K562 (cell line): ENCODE results near the gene DAP. TPM values are rescaled to one million over a fixed set of nuclear protein-coding genes. Genes with fewer than 3 reads are reported as not detected.

Experiments used
- ARHGAP35 ChIP-seq: fragments of 450-650 bp; IDR thresholded peaks from 2 replicates; pipeline ENCODE4 v1.6.1; 2018; ENCODE audit not compliant: partially characterized antibody
- FOXJ2 ChIP-seq: fragments of 200-800 bp; sonication (Bioruptor generic); IDR thresholded peaks from 2 replicates; pipeline ENCODE4 v1.6.1; 2016; ENCODE audit warnings: missing genetic modification characterization, missing compliant biosample characterization
- GTF2F1 ChIP-seq: IDR thresholded peaks from 2 replicates; pipeline ENCODE4 v1.6.1; 2011; ENCODE audit warnings: low read depth, low read length, improper control_type of control experiment
- KDM5B ChIP-seq: fragments of 200-600 bp; sonication (generic); IDR thresholded peaks from 2 replicates; pipeline ENCODE4 v1.6.1; 2012; ENCODE audit warnings: low read depth, mild to moderate bottlenecking, moderate library complexity, low read length, control low read depth, inconsistent platforms; ENCODE audit not compliant: insufficient replicate concordance
- MTA3 ChIP-seq: fragments of 450-650 bp; formaldehyde crosslinking; IDR thresholded peaks from 2 replicates; pipeline ENCODE4 v1.6.1; 2017; ENCODE audit warnings: mild to moderate bottlenecking, borderline replicate concordance
- MXD1 ChIP-seq: fragments of 250-450 bp; sonication (Bioruptor Pico); IDR thresholded peaks from 2 replicates; pipeline ENCODE4 v1.8.0; 2021; ENCODE audit warnings: borderline replicate concordance, mild to moderate bottlenecking, moderate library complexity; ENCODE audit not compliant: poor library complexity, severe bottlenecking
- NR3C1 ChIP-seq: sonication (generic); formaldehyde crosslinking; IDR thresholded peaks from 2 replicates; pipeline ENCODE4 v1.8.1; 2022; ENCODE audit warnings: missing genetic modification reagents
- RB1 ChIP-seq: fragments of 450-650 bp; IDR thresholded peaks from 2 replicates; pipeline ENCODE4 v1.6.1; 2017; ENCODE audit warnings: low read depth, mild to moderate bottlenecking
- RBM14 ChIP-seq: fragments of 200-400 bp; formaldehyde crosslinking; IDR thresholded peaks from 2 replicates; pipeline ENCODE4 v1.6.1; 2018; ENCODE audit warnings: low read depth, mild to moderate bottlenecking, low read length, moderate library complexity, borderline replicate concordance; ENCODE audit not compliant: insufficient read depth
- RBM17 ChIP-seq: fragments of 200-400 bp; formaldehyde crosslinking; IDR thresholded peaks from 2 replicates; pipeline ENCODE4 v1.6.1; 2017; ENCODE audit warnings: low read depth, mild to moderate bottlenecking, low read length, borderline replicate concordance
- RNF2 ChIP-seq: sonication (generic); IDR thresholded peaks from 2 replicates; pipeline ENCODE4 v1.6.1; 2016
- SMARCA4 ChIP-seq: fragments of 450-650 bp; IDR thresholded peaks from 2 replicates; pipeline ENCODE4 v1.6.1; 2016
- TFE3 ChIP-seq: fragments of 450-650 bp; formaldehyde crosslinking; IDR thresholded peaks from 2 replicates; pipeline ENCODE4 v1.4.0; 2020; ENCODE audit warnings: mild to moderate bottlenecking, mixed read lengths
- ZBTB7A ChIP-seq: IDR thresholded peaks from 2 replicates; pipeline ENCODE4 v1.6.1; 2011; ENCODE audit warnings: low read depth, mild to moderate bottlenecking, low read length, moderate library complexity, borderline replicate concordance; ENCODE audit not compliant: control insufficient read depth
- ZNF586 ChIP-seq: fragments of 450-650 bp; formaldehyde crosslinking; conservative IDR thresholded peaks from 2 replicates; pipeline ENCODE4 v1.4.0; 2020; ENCODE audit warnings: mild to moderate bottlenecking, moderate library complexity
- ZNF589 ChIP-seq: fragments of 200-800 bp; sonication (Bioruptor generic); IDR thresholded peaks from 2 replicates; pipeline ENCODE4 v1.6.1; 2016; ENCODE audit warnings: low read depth, missing genetic modification characterization, missing compliant biosample characterization
- ZNF668 ChIP-seq: fragments of 250-450 bp; sonication (Bioruptor Pico); IDR thresholded peaks from 2 replicates; pipeline ENCODE4 v1.8.0; 2022; ENCODE audit warnings: mild to moderate bottlenecking, inconsistent platforms
- ZSCAN32 ChIP-seq: fragments of 450-650 bp; formaldehyde crosslinking; IDR thresholded peaks from 2 replicates; pipeline ENCODE4 v1.4.0; 2020; ENCODE audit warnings: mild to moderate bottlenecking, moderate library complexity
- polyA plus RNA-seq, 8 experiments: library from polyadenylated mRNA; depleted of rRNA in 4 of 8; stranded (reverse) in 5 of 8; unstranded in 3 of 8; fragments of >200 nt; fragmentation: Nextera tagmentation in 2 of 8; fragmentation: Illumina TruSeq in 1 of 8; extraction: Ambion mirVana in 2 of 8; extraction: Trizol in 1 of 8; gene quantifications; 2 replicates each; pipeline versions ENCODE4 v1.2.1 to v1.2.3, GENCODE V29; 2011 to 2014; ENCODE audit warnings: inconsistent platforms in 1 of 8, missing spikeins in 1 of 8
- total RNA-seq, 7 experiments: library from RNA; depleted of rRNA in 6 of 7; stranded (reverse); fragments of >200 nt in 6 of 7; fragmentation: Illumina TruSeq in 2 of 7; extraction: Trizol in 2 of 7; gene quantifications; 2 replicates each; pipeline versions ENCODE4 v1.2.1 to v1.2.3, GENCODE V29; 2011 to 2021; ENCODE audit warnings: low replicate concordance in 1 of 7
- TF ChIP-seq, protein P1 (sequence below), 2 experiments: fragments of 450-650 bp; conservative IDR thresholded peaks; 2 replicates each; pipeline ENCODE4 v1.6.1; 2017; ENCODE audit warnings: mild to moderate bottlenecking in 2 of 2, moderate library complexity in 2 of 2
- TF ChIP-seq, protein P2 (sequence below): fragments of 250-450 bp; sonication (Bioruptor Pico); IDR thresholded peaks from 2 replicates; pipeline ENCODE4 v1.8.0; 2022; ENCODE audit warnings: moderate library complexity, mild to moderate bottlenecking, inconsistent platforms
- TF ChIP-seq, protein P3 (sequence below): fragments of 450-650 bp; formaldehyde crosslinking; IDR thresholded peaks from 2 replicates; pipeline ENCODE4 v1.4.0; 2022; ENCODE audit warnings: missing genetic modification characterization

DAP gene
- total and polyA plus RNA-seq, 9 of the 15 experiments (the other 6 are each of a cell fraction or from before 2014, with no cell fraction given), result 14.1 to 151 (median 34.5) TPM

DNA sequence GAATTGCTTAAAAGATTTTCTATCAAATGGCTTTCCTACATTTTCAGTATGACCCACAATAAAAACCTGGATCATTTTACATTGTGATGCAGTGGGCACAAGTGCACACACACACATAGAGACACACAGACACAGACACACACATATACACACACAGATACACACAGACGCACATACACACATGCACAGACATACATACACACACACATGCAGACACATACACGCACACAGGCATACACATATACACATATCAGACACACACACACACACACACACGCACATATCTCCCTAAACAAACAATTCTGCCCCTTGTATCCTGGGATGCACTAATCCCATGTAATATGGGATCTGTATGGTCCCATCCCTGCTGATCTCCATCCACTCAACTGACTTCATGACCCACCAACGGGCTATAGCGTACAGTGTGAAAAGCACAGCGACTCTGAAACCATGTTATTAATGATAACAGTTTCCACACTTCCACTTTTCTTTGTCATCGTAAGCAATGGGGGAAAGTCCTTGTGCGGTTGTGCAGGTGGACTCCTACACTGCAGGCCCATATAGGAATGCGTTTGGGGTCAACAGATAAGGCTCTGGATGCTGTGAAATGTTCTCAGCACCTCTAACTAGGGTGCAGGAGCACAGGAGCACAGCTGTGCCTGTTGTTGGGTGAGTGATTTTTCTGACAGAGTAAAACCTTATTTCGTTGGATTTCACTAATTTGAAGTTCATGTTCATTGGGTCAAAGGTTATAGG lies 52.7 kb downstream of the DAP start (continued):
- TF ChIP-seq, protein P1, sequence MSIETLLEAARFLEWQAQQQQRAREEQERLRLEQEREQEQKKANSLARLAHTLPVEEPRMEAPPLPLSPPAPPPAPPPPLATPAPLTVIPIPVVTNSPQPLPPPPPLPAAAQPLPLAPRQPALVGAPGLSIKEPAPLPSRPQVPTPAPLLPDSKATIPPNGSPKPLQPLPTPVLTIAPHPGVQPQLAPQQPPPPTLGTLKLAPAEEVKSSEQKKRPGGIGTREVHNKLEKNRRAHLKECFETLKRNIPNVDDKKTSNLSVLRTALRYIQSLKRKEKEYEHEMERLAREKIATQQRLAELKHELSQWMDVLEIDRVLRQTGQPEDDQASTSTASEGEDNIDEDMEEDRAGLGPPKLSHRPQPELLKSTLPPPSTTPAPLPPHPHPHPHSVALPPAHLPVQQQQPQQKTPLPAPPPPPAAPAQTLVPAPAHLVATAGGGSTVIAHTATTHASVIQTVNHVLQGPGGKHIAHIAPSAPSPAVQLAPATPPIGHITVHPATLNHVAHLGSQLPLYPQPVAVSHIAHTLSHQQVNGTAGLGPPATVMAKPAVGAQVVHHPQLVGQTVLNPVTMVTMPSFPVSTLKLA (conservative IDR thresholded peaks at IDR 0.05), result peak in 1 of 2 experiments; percentile 27; a peak in 1 of 4 replicates
- TF ChIP-seq TFE3 (no peak), ZNF586 (CRISPR knock-in tag) (no peak), RBM17 (no peak), GTF2F1 (no peak), RNF2 (peak; percentile 41; the same call in 1 of the 2 replicates), ZSCAN32 (CRISPR knock-in tag) (no peak), MXD1 (CRISPR knock-in tag) (no peak), KDM5B (no peak), ARHGAP35 (peak; percentile 23), ZNF668 (CRISPR knock-in tag) (no peak), FOXJ2 (tag) (no peak), ZNF589 (CRISPR knock-in tag) (no peak), RB1 (no peak), ZBTB7A (no peak), SMARCA4 (peak; percentile 79), RBM14 (no peak), NR3C1 (CRISPR knock-in tag) (no peak), MTA3 (0 out of 2 replicates have a peak, but pooled peaks have one; percentile 27)
- TF ChIP-seq, protein P2, sequence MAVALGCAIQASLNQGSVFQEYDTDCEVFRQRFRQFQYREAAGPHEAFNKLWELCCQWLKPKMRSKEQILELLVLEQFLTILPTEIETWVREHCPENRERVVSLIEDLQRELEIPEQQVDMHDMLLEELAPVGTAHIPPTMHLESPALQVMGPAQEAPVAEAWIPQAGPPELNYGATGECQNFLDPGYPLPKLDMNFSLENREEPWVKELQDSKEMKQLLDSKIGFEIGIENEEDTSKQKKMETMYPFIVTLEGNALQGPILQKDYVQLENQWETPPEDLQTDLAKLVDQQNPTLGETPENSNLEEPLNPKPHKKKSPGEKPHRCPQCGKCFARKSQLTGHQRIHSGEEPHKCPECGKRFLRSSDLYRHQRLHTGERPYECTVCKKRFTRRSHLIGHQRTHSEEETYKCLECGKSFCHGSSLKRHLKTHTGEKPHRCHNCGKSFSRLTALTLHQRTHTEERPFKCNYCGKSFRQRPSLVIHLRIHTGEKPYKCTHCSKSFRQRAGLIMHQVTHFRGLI, result no peak
- TF ChIP-seq, protein P3, sequence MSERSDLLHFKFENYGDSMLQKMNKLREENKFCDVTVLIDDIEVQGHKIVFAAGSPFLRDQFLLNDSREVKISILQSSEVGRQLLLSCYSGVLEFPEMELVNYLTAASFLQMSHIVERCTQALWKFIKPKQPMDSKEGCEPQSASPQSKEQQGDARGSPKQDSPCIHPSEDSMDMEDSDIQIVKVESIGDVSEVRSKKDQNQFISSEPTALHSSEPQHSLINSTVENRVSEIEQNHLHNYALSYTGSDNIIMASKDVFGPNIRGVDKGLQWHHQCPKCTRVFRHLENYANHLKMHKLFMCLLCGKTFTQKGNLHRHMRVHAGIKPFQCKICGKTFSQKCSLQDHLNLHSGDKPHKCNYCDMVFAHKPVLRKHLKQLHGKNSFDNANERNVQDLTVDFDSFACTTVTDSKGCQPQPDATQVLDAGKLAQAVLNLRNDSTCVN (CRISPR knock-in tag), result 0 out of 2 replicates have a peak, but pooled peaks have one; percentile 71
